HG02938 (cell line): Measurements from ENCODE around the gene HRH4.

Experiments used
- ATAC-seq: cut with Tn5 transposase; IDR thresholded peaks from one replicate; pipeline ENCODE4 v1.9.1; 2021; ENCODE audit warnings: mild to moderate bottlenecking, moderate library complexity; ENCODE audit not compliant: unreplicated experiment

HRH4 gene

GRCh38 chr18:24462838-24463775 is 2.7 kb downstream of the HRH4 start:
- no peak for ATAC-seq

- ATAC-seq: no peak
These were observed 5.0 kb downstream of the HRH4 start for GRCh38 chr18:24465486-24465885.

GRCh38 chr18:24466771-24467170 is 6.3 kb downstream of the HRH4 start:
- no peak for ATAC-seq

GRCh38 chr18:24470022-24470618 is 9.7 kb downstream of the HRH4 start:
- no peak for ATAC-seq

GRCh38 chr18:24470805-24471204 is 10.4 kb downstream of the HRH4 start:
- ATAC-seq: no peak

GRCh38 chr18:24472591-24472990 is 12.2 kb downstream of the HRH4 start:
- ATAC-seq: no peak

- no peak for ATAC-seq
These were observed 14.0 kb downstream of the HRH4 start for GRCh38 chr18:24474406-24474805.

- no peak for ATAC-seq
These were observed 15.6 kb downstream of the HRH4 start for GRCh38 chr18:24475926-24476589.

- no peak for ATAC-seq
These were observed 18.9 kb downstream of the HRH4 start for GRCh38 chr18:24479371-24479770.

GRCh38 chr18:24482821-24483220 is 22.4 kb downstream of the HRH4 start:
- ATAC-seq: no peak

- ATAC-seq: no peak
These were observed 25.2 kb downstream of the HRH4 start for GRCh38 chr18:24485681-24486080.

GRCh38 chr18:24486684-24487083 is 26.2 kb downstream of the HRH4 start:
- ATAC-seq: no peak

- ATAC-seq: no peak
These were observed 28.5 kb downstream of the HRH4 start for GRCh38 chr18:24488824-24489493.

GRCh38 chr18:24490539-24490938 is 30.1 kb downstream of the HRH4 start:
- ATAC-seq: no peak

GRCh38 chr18:24491927-24492834 is 31.7 kb downstream of the HRH4 start:
- ATAC-seq: peak; percentile 85

- ATAC-seq: no peak
These were observed 34.1 kb downstream of the HRH4 start for GRCh38 chr18:24494586-24494985.

- ATAC-seq: no peak
These were observed 36.8 kb downstream of the HRH4 start for GRCh38 chr18:24497031-24497754.

- no peak for ATAC-seq
These were observed 39.4 kb downstream of the HRH4 start for GRCh38 chr18:24499814-24500213.

- no peak for ATAC-seq
These were observed 39.8 kb downstream of the HRH4 start for GRCh38 chr18:24500217-24500616.

GRCh38 chr18:24500766-24501165 is 40.3 kb downstream of the HRH4 start:
- no peak for ATAC-seq
